NCI-H2171 treated with DMSO at 0.1 percent for 48 hours (cell line): ENCODE measurements around the gene DPM1.

ENCODE experiments used
- DNase-seq: peaks from one replicate; lab custom pipeline; 2025; lab: John Stamatoyannopoulos, UW

DPM1 gene

DNA sequence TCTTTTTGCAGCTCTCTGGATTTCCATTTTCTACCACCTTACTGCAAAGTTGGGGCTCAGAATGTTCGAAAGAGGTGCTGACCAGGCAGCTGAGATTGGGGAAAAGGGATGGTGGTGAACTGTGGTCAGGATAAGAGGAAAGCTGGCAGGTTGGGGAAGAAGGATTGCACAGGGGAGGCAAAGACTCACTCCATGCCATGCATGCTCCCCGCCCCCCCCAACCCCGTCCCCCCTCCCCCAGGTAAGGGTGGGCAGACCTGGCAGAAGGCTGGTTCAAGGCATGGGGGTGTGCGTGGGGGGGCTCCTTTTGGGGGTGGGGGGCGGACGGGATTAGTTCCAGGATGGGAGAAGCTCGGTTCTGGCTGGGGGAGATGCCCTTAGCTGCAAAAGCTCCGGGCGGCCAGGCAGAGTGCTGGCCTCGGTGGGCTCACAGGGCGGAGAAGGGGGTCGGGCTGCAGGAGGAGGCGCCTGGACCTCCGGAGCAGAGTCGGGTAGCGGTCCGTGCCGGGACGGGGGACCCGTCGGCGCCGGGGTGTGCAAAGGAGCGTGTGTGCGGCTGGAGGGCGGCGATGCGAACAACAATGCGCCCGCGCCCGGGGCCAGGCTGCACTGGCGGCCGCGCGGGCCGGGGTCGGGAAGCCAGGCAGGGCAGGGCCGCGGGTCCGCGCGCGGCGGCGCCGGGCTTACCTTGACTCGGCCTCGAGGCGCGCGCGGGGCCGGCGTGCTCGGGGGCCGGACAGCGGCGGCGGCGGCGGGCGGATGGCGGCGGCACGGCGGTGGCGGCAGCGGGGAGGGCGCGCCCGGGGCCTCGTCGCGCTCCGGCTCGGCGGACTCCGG, 28.0 kb downstream of the DPM1 start:
- peak; percentile 43 for DNase-seq

DNA sequence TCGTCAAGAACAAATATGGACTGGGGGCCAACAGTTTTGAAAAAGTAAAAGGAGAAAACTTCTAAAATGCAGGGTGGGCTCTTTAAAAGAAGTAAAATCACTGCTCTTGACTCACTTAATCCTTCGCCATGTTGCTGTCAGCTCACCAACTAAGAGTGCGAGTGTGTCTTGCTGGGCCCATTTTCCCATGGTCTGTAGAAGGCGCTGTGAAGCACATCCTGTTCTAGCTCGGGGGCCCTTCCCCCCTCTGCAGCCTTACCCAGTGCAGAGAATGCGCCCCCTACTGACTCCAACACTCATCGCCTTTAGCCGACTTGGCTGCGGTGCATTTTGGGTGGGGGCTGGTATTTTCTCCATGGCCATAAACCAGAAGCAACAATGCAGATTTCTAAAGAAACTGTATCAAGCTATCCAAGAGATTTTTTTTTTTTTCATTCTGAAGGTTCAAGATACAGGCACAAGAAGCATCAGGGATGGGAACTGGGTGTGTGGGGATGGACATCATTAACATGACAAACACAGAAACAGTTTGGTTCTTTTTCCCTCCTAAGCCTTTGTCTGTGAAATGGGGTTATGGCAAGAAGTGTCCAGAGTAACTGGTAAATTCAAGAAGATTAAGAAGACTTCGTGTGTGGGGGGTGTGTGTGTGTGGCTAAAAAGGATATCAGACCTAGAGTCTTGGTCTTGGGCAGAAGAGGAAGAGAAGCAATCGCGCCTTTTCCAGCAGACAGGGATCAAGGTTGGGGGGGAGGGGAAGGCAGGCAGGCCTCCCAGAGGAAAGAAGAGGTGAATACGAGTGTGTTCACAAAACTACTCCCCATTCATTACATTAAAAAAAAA, 28.8 kb downstream of the DPM1 start:
- DNase-seq, result peak; percentile 93

DNA sequence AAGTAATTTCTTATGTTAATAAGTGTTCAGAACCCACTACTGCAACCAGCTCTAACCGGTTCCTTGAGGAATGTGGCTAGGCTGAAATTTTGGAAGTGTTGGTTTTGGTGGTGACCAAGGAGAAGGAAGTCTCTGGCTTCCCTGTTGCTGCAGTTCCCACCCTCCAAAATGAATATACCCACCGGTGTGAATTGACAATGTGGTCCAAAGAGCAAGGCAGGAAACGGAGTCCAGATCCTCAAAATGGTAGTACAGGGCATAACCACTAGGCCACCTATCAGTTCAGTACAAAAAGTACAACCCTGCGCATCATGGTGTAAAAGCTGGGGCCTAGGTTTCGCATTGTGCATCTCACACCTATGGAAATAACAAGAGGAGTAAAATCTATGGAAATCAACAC, 29.9 kb downstream of the DPM1 start:
- DNase-seq, result no peak

DNA sequence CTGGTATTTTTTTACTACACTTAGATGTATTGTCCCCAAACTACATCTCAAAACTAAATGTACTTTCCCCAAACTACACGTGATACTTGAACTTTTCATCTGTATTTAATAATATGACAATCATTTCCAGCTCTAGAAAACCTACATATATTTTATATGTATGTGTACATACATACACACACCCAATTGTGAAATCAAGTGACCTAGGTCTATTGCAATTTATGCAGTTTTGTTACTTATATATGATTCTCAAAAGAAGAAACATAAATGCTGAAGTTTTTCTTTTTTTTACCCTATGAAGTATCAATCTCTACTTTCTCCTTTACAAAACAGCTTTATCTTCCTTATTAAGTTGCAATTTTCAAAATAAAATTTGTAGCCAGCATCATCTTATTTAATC, 31.8 kb downstream of the DPM1 start:
- DNase-seq, result no peak

DNA sequence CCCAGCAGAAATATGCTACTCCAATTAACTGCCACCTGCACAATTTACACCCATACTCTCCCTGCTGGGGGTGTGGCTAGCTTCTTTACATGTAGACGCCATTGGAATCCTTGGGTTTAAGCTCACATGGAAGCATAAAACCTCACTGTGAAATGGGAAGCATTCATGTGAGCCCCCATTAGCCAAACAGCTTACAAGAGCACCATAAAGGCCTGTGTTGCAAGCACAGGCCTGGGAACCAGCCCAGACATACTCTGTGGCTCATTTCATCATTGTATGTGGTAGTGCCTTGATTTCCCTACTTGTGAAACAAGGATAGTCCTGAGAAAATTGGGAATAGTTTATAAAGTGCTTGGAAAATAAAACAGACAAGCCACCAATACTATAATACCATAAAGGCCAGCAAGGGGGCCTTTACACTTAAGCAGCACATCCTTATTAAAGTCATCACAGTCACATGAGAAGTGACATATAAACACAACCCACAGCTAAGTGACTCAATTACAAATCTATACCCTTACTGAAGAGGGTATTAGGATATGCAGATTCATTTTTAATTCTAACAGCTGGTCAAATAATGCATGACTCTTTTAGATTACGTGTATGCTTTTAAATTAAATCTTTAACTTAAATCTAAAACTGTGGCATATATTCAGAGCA, 33.9 kb downstream of the DPM1 start:
- DNase-seq, result no peak

DNA sequence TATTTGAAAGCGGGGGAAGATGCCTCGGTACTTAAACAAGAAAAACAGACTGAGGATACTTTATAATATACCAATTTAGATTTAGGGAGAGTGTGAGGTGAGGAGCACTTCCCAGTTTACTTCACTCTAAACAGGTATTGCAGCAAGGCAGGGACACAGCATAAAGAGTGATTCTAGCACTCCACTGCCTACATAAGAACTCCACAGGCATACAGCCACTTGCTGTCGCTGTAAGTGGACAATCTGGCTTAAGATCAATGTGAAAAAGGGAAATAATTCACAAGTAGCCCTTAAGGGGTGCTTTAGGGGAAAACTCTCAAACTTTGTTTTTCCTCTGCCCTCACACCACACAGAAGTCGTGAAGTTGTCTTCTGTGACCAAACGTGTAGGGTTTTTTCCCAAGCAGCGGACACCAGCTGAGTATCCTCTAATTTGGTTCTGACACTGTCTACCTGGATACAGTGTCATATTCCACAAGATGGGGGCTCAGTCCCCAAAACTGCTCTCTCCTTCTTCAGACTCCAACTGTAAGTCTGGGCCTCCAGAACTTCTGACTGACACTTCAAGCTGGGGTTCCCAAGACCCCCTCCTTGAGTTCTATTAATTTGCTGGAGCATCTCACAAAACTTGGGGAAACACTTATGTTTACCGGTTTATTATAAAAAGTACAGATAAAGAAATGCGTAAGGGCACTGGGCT, 36.4 kb downstream of the DPM1 start:
- no peak for DNase-seq

DNA sequence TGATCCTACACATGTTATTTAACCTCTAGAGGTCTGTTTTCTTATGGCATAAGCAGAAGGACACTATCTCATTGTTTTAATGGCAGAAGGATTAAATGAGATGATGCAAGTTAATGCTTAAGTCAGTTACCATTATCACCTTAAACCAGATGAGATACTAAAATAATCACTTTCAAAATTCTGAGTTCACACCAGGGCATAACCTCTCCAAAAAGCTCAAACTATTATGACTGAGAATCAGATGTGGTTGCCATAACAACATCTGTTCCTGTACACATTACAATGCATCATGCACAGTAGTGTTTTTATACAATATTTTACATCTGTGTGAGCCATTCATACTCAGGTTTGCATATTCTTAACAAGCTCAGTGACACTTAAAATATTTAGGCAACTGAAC, 37.3 kb downstream of the DPM1 start:
- DNase-seq, result peak; percentile 35

DNA sequence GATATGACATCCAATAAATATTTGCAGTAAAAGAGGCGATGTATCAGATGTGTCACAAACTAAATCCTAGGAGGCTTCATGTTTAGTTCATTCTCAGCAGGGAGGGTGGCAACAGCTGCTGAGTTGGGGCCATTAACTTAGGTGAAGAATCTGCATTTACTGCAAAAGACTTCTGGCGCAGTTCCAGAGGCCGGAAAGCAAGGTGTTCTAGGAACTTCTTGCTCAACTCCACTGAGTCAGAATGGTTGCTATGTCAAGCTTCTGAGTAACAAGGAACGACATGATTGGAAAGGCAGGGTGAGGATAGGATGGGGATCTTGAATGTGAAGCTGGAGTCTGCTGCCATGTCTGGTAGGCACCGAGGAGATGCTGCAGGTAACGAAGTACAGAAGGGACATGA, 38.8 kb downstream of the DPM1 start:
- peak; percentile 67 for DNase-seq

DNA sequence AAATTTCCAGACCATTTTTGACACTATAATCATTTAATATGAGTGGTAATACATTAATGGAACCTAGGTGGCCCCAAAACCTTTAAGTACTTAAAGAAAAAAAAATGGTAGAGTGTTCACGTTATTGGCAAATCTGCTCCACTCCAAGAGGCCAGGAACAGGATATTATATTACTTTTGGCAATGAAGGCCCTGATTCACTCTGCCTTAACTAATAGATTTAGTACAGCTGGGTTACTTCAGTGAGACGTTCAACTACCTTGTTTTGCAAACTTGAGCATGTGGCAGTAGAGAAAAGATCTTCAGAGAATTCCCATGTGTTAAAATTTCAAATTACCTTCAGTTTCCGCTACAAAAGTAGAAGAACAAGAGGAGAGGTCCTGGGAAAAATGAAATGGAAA, 39.9 kb downstream of the DPM1 start:
- peak; percentile 92 for DNase-seq

DNA sequence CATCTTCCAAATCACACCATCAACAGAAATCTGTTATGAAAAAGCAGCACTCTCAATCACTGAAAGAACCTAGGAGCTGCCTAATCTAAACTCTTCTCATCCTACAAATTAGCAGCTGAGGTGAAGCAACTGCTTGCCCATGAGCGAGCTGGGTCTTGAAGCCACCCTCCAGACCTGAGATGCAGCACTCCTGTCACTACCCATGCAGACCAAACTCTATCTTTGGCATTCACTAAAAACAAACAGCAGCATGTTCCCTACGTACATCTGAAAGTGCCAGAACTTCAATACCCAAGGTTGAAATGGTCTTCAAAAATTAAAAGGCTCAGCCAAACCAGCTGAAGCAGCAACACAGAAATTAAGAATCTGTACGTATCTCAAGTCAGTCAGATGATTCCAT, 41.4 kb downstream of the DPM1 start:
- DNase-seq, result no peak

DNA sequence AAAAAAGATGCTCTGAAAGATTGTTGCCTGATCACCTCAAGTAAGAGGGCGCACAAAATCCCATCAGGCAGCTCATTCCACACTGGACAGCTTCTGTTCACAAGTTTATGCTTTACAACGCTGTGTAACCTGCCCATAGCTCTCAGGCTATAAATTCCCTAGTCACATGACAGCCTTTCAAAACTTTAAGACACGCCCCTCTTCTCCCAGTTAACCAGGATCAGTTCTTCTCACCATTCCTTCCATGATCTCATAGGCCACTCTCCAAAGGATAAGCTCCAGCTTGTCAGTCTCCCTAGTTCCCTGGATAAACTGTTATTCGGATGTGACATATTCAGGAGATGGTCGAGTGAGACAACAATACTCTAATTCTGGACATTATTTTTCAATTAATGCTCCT, 42.1 kb downstream of the DPM1 start:
- DNase-seq, result no peak

DNA sequence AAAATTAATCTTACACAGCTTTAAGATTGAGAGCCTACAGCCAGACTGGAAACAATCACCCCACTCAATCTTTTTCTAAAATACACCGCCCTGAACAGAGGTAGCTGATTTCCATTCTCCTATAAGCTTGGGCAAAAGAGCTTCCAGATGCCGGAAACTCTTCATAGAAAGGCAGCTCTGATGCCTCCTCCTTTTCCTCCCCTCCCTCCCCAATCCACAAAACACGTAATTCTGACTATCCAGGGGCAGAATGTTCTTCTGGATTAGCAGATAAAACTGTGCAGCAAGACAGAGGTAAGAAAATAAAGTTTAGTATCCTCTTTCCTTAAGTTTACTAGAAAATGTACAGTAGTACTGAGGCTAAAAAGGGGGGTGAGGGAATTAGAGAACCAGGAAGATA, 42.9 kb downstream of the DPM1 start:
- DNase-seq, result no peak

DNA sequence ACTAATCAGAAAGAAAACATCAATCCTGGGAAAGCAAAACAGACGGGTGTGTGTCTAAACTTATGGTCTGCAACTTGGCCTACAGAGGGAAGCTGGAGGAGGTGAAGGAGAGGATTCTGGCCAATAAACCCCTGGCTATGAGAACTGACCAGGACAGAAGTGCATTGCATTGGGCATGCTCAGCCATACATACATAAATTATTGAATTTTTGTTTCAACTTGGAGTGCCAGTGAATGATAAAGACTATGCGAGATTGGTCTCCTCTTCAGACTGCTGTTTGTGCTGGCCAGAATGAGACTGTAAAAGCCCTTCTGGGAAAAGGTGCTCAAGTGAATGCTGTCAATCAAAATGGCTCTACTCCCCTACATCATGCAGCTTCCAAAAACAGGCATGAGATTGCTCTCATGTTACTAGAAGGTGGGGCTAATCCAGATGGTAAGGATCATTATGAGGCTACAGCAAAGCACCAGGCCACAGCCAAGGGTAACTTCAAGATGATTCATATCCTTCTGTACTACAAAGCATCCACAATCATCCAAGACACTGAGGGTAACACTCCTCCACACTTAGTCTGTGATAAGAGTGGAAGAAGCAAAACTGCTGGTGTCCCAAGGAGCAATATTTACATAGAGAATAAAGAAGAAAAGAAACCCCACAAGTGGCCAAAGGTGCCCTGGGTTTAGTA, 44.5 kb downstream of the DPM1 start:
- peak; percentile 94 for DNase-seq

DNA sequence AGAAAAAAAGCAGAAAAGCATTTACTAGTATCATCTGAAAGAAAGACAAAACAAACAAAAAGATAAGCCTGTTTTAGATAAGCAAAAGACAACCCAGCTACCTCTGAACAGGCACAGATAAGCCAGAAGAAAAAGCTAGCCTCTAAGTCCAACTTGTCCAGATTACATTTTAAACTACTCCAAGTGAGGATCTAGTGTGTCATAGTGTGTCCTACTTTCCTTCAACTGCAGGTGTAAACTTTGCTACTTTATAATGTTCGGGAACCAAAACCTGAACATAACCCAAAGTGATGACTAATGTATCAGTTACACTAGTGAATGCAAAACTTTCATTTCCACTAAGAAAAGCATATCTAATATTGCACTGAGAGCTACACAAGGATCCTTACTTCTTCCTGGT, 46.6 kb downstream of the DPM1 start:
- no peak for DNase-seq

DNA sequence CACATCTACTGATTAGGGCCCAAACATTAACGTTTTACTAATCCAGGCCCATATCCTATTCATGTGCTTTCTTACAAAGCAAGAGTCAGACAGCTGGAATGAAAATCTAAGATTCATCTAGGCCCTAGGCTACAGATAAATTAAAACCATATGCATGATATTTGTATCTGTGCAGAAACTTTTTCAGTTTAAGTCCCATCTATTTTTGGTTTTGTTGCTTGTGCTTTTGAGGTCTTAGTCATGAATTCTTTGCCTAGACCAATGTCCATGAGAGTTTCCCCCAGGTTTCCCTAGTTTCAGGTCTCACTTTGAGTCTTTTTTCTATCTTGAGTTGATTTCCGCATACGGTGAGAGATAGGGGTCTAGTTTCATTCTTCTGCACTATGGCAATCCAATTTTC, 47.3 kb downstream of the DPM1 start:
- no peak for DNase-seq

DNA sequence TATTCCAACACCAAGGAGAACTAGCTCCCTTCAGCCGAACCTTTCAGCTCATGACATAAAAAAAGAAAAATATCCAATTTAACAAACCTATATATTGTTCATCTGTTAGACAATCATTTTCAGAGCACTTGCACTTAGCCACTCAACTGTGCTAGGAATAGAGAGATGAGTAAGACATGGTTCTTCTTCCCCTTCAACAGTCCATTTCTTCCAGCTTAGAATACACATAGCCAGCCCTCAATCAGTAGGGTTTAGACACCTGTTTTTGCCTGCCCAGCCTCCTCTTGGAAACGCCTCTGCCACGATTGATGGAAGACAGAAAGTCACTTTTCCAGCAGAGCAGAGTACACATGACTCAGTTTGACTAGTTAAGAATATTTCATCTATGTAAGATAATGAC, 48.9 kb downstream of the DPM1 start:
- DNase-seq, result no peak

DNA sequence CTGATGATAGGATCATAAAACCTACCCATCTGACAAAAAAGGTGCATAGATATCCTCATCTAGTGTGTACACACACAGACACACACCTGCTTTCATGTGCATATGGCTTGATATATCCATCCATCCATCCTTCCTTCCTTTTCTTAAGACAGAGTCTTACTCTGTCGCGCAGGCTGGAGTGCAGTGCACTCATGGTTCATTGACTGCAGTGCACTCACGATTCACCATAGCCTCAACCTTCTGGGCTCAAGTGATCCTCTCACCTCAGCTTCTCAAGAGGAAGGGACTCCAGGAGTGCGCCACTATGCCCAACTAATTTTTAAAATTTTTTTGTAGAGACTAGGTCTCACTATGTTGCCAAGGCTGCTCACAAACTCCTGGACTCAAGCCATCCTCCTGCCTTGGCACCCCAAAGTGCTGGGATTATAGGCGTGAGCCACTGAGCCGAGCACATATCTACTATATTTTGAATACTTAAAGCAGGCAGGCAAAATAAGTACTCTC, 54.2 kb downstream of the DPM1 start:
- DNase-seq, result no peak

DNA sequence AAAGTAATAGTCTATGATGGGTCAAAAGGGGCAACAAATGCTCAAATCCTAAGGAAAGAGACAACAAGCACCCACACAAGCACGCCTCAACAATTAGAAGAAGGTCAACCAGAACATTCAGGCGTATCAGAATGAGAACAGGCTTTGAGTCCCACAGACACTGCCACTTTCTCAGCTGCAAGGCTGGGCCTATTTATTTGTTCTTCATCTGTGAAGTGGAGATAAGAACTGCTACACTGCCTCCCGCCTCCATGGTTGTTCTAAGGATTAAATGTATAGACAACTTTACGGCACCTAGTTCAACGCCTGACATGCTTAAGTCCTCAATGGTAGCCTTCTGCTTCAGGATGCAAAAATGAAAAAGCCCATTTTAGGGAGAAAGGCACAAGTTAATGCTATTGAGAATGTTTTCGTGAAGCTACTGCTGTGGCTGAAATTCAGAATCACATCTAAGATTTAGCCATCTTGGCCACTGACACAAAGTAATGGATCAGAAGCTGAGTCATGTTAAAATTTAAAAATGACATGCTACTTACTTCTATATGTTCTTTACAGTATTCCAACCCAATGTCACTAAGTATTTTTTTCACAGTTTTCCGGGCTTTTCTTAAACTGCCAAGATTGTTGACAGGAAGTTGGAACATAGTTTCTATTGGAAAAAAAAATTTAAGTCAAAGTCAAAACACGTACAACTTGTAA, 54.8 kb downstream of the DPM1 start:
- DNase-seq, result no peak

DNA sequence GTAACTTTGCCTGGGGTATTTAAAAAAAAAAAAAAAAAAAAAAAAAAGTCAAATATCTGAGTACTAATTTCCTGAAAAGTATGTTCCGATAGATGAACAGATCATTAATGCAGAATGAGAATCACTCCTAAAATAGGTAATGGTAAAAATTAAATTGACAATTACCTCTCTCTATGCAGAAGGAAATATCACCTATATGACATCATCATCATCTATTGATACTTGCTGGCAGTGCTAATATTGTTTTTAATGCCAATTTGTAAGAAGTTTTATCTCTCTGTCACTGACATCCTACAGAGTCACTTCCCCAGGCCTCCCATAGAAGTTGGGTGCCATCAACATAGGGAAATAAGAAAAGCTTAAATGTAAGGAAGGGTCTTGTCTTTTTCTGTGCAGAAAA, 57.0 kb downstream of the DPM1 start:
- no peak for DNase-seq

DNA sequence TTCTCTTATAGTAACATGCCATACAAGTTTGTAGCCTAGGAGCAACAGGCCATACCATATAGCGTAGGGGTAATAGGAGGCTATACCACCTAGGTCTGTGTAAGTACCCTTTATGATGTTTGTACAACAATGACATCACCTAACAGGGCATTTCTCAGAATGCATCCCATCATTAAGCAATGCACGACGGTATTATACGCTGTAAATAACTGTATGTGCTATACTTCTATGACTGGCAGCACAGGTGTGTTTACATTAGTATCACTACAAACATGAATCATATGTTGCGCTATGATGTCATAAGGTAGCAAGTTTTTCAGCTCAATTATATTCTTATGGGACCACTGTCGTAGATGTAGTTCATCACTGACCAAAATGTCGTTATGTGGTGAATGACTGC, 58.1 kb downstream of the DPM1 start:
- no peak for DNase-seq

DNA sequence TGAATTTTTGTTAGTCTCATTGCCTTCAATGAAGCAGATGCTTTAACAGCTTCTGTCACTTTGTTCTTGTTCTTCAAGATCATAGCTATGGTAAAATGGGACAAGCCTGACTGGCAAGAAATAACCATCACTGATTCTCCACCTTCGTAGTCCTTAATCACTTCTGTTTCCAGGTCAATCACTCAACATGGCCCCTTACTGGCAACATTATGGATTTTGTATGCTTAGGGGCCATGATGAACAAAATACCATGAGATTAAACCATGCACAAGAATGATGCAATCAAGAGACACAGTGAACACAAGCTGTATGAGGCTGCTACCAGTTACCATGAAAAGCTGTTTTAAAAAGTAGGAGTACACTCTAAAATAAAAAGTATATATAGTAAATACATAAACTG, 59.9 kb downstream of the DPM1 start:
- no peak for DNase-seq
